ENCODE results near the gene SIRPA. TPM values are rescaled to one million over a fixed set of nuclear protein-coding genes. Genes with fewer than 3 reads are reported as not detected.

The SIRPA gene
- total RNA-seq, 1 experiment from 2014 or later: 6.0 TPM

DNA sequence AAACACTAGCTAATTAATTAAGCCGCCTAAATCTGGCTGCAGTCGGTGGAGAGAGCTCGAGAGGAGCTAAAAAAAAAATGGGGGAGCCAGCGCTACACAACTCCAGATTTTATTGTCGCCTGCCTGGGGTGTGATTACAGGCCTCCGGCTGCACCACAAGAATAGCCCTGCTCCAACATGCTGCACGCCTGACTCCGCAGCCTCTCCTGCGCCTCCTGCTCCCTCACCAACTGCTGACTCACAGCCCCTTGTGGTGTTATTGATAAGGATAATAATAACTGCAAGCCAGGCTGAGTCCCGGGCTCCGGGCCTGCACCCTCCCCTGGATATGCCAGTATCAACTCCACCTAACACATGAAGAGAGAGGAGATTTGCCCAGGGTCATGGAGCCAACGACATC lies 16.8 kb downstream of the SIRPA start:
- Mint-ChIP-seq H3K4me1 (peaks cover 11 to 14% of the 10 kb centered on the region in 2 experiments), H3K9me3 (no peaks in the 10 kb centered on the region; a peak in 1 of 5 replicates), H3K36me3 (ENCODE audit: insufficient read depth in 1 of 3, low read depth in 3 of 3) (peaks cover 0 to 9% (median 0%) of the 10 kb centered on the region in 3 experiments; a peak in 3 of 7 replicates), H3K27me3 (ENCODE audit: low read depth) (no peaks in the 10 kb centered on the region; the same call in 1 of the 2 replicates), H3K27ac (no peak overlapping the region), H3K4me3 (no peak overlapping the region)
- no peak overlapping the region for H2BK5ac ChIP-seq (ENCODE audit: insufficient read length, low read length)
- H3K9ac ChIP-seq (ENCODE audit: extremely low read depth, insufficient read length, low read length): no peak overlapping the region
- H3K23ac ChIP-seq (ENCODE audit: insufficient read length, low read depth, low read length): no peak overlapping the region
- H4K91ac ChIP-seq (ENCODE audit: insufficient read length, low read depth, low read length): no peak overlapping the region
- no peak overlapping the region for H4K5ac ChIP-seq (ENCODE audit: insufficient read length, low read depth, low read length)
- H3K27me3 ChIP-seq (ENCODE audit: insufficient read depth, low read length): no peaks in the 10 kb centered on the region
- no peak overlapping the region for H2BK20ac ChIP-seq (ENCODE audit: low read depth, low read length, poor library complexity, severe bottlenecking)
- no peak overlapping the region for H3T11ph ChIP-seq (ENCODE audit: low read length)
- no peaks in the 10 kb centered on the region for H3K9me3 ChIP-seq (ENCODE audit: control insufficient read depth, low read depth, low read length)
- no peak for DNase-seq
- no peak overlapping the region for H3K4ac ChIP-seq (ENCODE audit: low read depth, low read length)
- H2BK120ac ChIP-seq (ENCODE audit: low read depth, low read length, poor library complexity, severe bottlenecking): no peak overlapping the region
- no peak overlapping the region for H3K18ac ChIP-seq (ENCODE audit: insufficient read length, low read depth, low read length)
- no peaks in the 10 kb centered on the region for H3K79me1 ChIP-seq (ENCODE audit: insufficient read depth, low read depth, low read length, poor library complexity, severe bottlenecking)
- no CpG with 5 or more reads among the region's 12 CpGs for WGBS (ENCODE audit: extremely low coverage, insufficient read length, low lambda C conversion rate)
- no peaks in the 10 kb centered on the region for H3K23me2 ChIP-seq (ENCODE audit: insufficient read length, low read depth, low read length, poor library complexity, severe bottlenecking)
- TF ChIP-seq, protein P1, sequence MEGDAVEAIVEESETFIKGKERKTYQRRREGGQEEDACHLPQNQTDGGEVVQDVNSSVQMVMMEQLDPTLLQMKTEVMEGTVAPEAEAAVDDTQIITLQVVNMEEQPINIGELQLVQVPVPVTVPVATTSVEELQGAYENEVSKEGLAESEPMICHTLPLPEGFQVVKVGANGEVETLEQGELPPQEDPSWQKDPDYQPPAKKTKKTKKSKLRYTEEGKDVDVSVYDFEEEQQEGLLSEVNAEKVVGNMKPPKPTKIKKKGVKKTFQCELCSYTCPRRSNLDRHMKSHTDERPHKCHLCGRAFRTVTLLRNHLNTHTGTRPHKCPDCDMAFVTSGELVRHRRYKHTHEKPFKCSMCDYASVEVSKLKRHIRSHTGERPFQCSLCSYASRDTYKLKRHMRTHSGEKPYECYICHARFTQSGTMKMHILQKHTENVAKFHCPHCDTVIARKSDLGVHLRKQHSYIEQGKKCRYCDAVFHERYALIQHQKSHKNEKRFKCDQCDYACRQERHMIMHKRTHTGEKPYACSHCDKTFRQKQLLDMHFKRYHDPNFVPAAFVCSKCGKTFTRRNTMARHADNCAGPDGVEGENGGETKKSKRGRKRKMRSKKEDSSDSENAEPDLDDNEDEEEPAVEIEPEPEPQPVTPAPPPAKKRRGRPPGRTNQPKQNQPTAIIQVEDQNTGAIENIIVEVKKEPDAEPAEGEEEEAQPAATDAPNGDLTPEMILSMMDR (conservative IDR thresholded peaks at IDR 0.05): no peak
- H2BK15ac ChIP-seq (ENCODE audit: low read depth, low read length): no peak overlapping the region
- H3K56ac ChIP-seq (ENCODE audit: insufficient read length, low read depth, low read length): no peak overlapping the region
- no peak overlapping the region for H2BK12ac ChIP-seq (ENCODE audit: insufficient read length, low read depth, low read length)
- peaks cover 2% of the 10 kb centered on the region for H4K20me1 ChIP-seq (ENCODE audit: control insufficient read depth, insufficient read depth, insufficient read length)
- no peak overlapping the region for H3K27ac ChIP-seq (ENCODE audit: insufficient read length, low read depth, low read length)
- H2AFZ ChIP-seq (ENCODE audit: low read length): no peak overlapping the region
- no peak overlapping the region for H4K8ac ChIP-seq (replicated peaks; ENCODE audit: insufficient read length, low read depth, low read length)
- H3K79me2 ChIP-seq (ENCODE audit: insufficient read depth, low read length): no peaks in the 10 kb centered on the region
- H3K4me1 ChIP-seq (ENCODE audit: insufficient read depth, low read length): no peaks in the 10 kb centered on the region
- no peak overlapping the region for H3K4me2 ChIP-seq (ENCODE audit: insufficient read depth, insufficient read length, low read length)
- H3K14ac ChIP-seq (ENCODE audit: insufficient read depth, low read length): no peak overlapping the region
- H2AK5ac ChIP-seq (ENCODE audit: insufficient read length, low read length): no peak overlapping the region

Measured in H9 (cell line).